H1 (cell line): Measurements from ENCODE around the gene AIF1L. TPM values are rescaled to one million over a fixed set of nuclear protein-coding genes. Genes with fewer than 3 reads are reported as not detected.

ENCODE experiments used
- CTCF ChIA-PET: fragments of 300-600 bp; sonication (Branson Sonifier 250); formaldehyde crosslinking; loops from one replicate; lab custom pipeline; 2021; ENCODE audit not compliant: partially characterized antibody; lab: Charles Lee
- POLR2A ChIA-PET: fragments of 300-600 bp; sonication (Branson Sonifier 250); formaldehyde crosslinking; loops from one replicate; lab custom pipeline; 2021; ENCODE audit warnings: inconsistent platforms; ENCODE audit not compliant: partially characterized antibody; lab: Charles Lee
- DNase-seq, 2 experiments: peaks; one replicate each; pipeline versions ENCODE4 v3.0.0 to v3.0.0-alpha.2; 2010 to 2022; ENCODE audit warnings: low spot score in 2 of 2, low read depth in 1 of 2, mixed read lengths in 1 of 2
- FAIRE-seq: peaks from 2 replicates; lab custom pipeline; 2011; peaks lifted over from hg19 to GRCh38; lab: Jason Lieb, UNC
- H2AFZ ChIP-seq: 2 replicates; pipeline ENCODE4 v1.8.1; 2012; ENCODE audit warnings: low read length, inconsistent platforms
- H2AK5ac ChIP-seq: 2 replicates; pipeline ENCODE4 v1.6.1; 2013; ENCODE audit warnings: low read depth, low read length
- H2BK120ac ChIP-seq: replicated peaks from 2 replicates; pipeline ENCODE3; 2013; ENCODE audit warnings: low read depth, low read length, inconsistent platforms
- H2BK12ac ChIP-seq: 2 replicates; pipeline ENCODE4 v1.6.1; 2013; ENCODE audit warnings: low read depth, low read length
- H2BK15ac ChIP-seq: 2 replicates; pipeline ENCODE4 v1.6.1; 2013; ENCODE audit warnings: low read length
- H2BK20ac ChIP-seq: 2 replicates; pipeline ENCODE4 v1.6.1; 2013; ENCODE audit warnings: low read length
- H2BK5ac ChIP-seq: 2 replicates; pipeline ENCODE4 v1.6.1; 2013; ENCODE audit warnings: low read depth, low read length
- H3K14ac ChIP-seq: 2 replicates; pipeline ENCODE4 v1.6.1; 2013; ENCODE audit warnings: inconsistent platforms; ENCODE audit not compliant: insufficient read length
- H3K18ac ChIP-seq: 2 replicates; pipeline ENCODE4 v1.6.1; 2013; ENCODE audit warnings: low read length; ENCODE audit errors: extremely low read depth
- H3K23ac ChIP-seq: 2 replicates; pipeline ENCODE4 v1.6.1; 2013; ENCODE audit warnings: inconsistent platforms; ENCODE audit not compliant: insufficient read length
- H3K23me2 ChIP-seq: 2 replicates; pipeline ENCODE4 v1.6.1; 2013; ENCODE audit warnings: low read depth, low read length
- H3K27ac ChIP-seq: 2 replicates; pipeline ENCODE4 v1.6.1; 2011; ENCODE audit warnings: low read depth, low read length, inconsistent platforms
- H3K27me3 ChIP-seq, 4 experiments: replicated peaks in 1 of 4; 1 replicate in 1 of 4; 2 replicates in 3 of 4; pipeline versions ENCODE4 v1.6.1 to v1.8.1; 2011 to 2013; ENCODE audit warnings: low read length in 3 of 4, mild to moderate bottlenecking in 3 of 4, inconsistent platforms in 2 of 4, mixed read lengths in 2 of 4, moderate library complexity in 1 of 4; ENCODE audit not compliant: control insufficient read depth in 3 of 4, insufficient read depth in 3 of 4; ENCODE audit errors: extremely low read depth in 1 of 4
- H3K36me3 ChIP-seq, 4 experiments: 2 replicates each; pipeline versions ENCODE4 v1.6.1 to v1.8.1; 2011 to 2013; ENCODE audit warnings: mild to moderate bottlenecking in 4 of 4, low read length in 3 of 4, moderate library complexity in 2 of 4, control low read depth in 1 of 4, inconsistent platforms in 1 of 4; ENCODE audit not compliant: insufficient read depth in 4 of 4, control insufficient read depth in 2 of 4
- H3K4ac ChIP-seq: replicated peaks from 2 replicates; pipeline ENCODE3; 2013; ENCODE audit warnings: low read length, low read depth, mixed read lengths, inconsistent platforms; ENCODE audit not compliant: insufficient read length
- H3K4me1 ChIP-seq, 4 experiments: replicated peaks in 1 of 4; 1 replicate in 1 of 4; 2 replicates in 3 of 4; pipeline versions ENCODE4 v1.6.1 to v1.8.1; 2011 to 2013; ENCODE audit warnings: low read length in 3 of 4, inconsistent platforms in 2 of 4, mixed read lengths in 1 of 4; ENCODE audit not compliant: insufficient read depth in 4 of 4, control insufficient read depth in 3 of 4
- H3K4me2 ChIP-seq, 2 experiments: 2 replicates each; pipeline versions ENCODE4 v1.6.1 to v1.8.1; 2011 to 2013; ENCODE audit warnings: low read depth in 2 of 2, low read length in 2 of 2, control low read depth in 1 of 2, inconsistent platforms in 1 of 2, mild to moderate bottlenecking in 1 of 2; ENCODE audit not compliant: insufficient read depth in 1 of 2
- H3K4me3 ChIP-seq, 4 experiments: fragments of 200-600, 300-600 bp in 1 of 4; sonication (generic), shearing (Covaris generic), sonication (Bioruptor Twin) in 1 of 4; 2 replicates each; pipeline versions ENCODE4 v1.5.1 to v1.8.1; 2011 to 2016; ENCODE audit warnings: low read length in 4 of 4, low read depth in 3 of 4, control low read depth in 2 of 4, inconsistent platforms in 2 of 4, mild to moderate bottlenecking in 2 of 4, mixed read lengths in 1 of 4, moderate library complexity in 1 of 4; ENCODE audit not compliant: insufficient read depth in 2 of 4; ENCODE audit errors: extremely low read depth in 1 of 4
- H3K56ac ChIP-seq: replicated peaks from 2 replicates; pipeline ENCODE3; 2013; ENCODE audit warnings: low read depth, mild to moderate bottlenecking, mixed read lengths, low read length, inconsistent platforms; ENCODE audit not compliant: insufficient read length
- H3K79me1 ChIP-seq: 2 replicates; pipeline ENCODE4 v1.6.1; 2013; ENCODE audit warnings: low read depth, low read length, control low read depth
- H3K79me2 ChIP-seq, 2 experiments: 2 replicates each; pipeline versions ENCODE4 v1.6.1 to v1.8.1; 2012 to 2013; ENCODE audit warnings: low read length in 2 of 2, mild to moderate bottlenecking in 2 of 2, inconsistent platforms in 1 of 2; ENCODE audit not compliant: insufficient read depth in 2 of 2, control insufficient read depth in 1 of 2
- H3K9ac ChIP-seq, 4 experiments: replicated peaks in 1 of 4; 1 replicate in 1 of 4; 2 replicates in 3 of 4; pipeline versions ENCODE4 v1.6.1 to v1.8.1; 2011 to 2013; ENCODE audit warnings: low read depth in 3 of 4, low read length in 3 of 4, control low read depth in 2 of 4, mild to moderate bottlenecking in 2 of 4, moderate library complexity in 2 of 4, inconsistent platforms in 1 of 4; ENCODE audit errors: extremely low read depth in 1 of 4
- H3K9me3 ChIP-seq, 2 experiments: 2 replicates each; pipeline versions ENCODE4 v1.6.1 to v1.8.1; 2012 to 2013; ENCODE audit warnings: mild to moderate bottlenecking in 2 of 2, moderate library complexity in 2 of 2, control low read depth in 1 of 2, inconsistent platforms in 1 of 2, low read depth in 1 of 2, low read length in 1 of 2, mixed read lengths in 1 of 2; ENCODE audit not compliant: insufficient read depth in 2 of 2
- H4K20me1 ChIP-seq, 2 experiments: replicated peaks in 1 of 2; 2 replicates each; pipeline versions ENCODE3 to v1.8.1; 2011 to 2013; ENCODE audit warnings: inconsistent platforms in 2 of 2, low read length in 2 of 2, mild to moderate bottlenecking in 1 of 2; ENCODE audit not compliant: insufficient read depth in 2 of 2, control insufficient read depth in 1 of 2
- H4K5ac ChIP-seq: 2 replicates; pipeline ENCODE4 v1.6.1; 2013; ENCODE audit warnings: low read length, low read depth, mixed read lengths, inconsistent platforms; ENCODE audit not compliant: insufficient read length
- H4K8ac ChIP-seq: 2 replicates; pipeline ENCODE4 v1.8.0; 2013; ENCODE audit warnings: mild to moderate bottlenecking, moderate library complexity, low read length, inconsistent platforms; ENCODE audit not compliant: insufficient read depth; ENCODE audit errors: extremely low read depth
- H4K91ac ChIP-seq: replicated peaks from 2 replicates; pipeline ENCODE3; 2013; ENCODE audit warnings: low read length, mixed read lengths, inconsistent platforms; ENCODE audit not compliant: insufficient read length
- EZH2 ChIP-seq: fragments of 200-600 bp; sonication (generic); IDR thresholded peaks from 2 replicates; pipeline ENCODE4 v1.7.1; 2012; ENCODE audit warnings: low read depth, mild to moderate bottlenecking, moderate library complexity, low read length, inconsistent platforms; ENCODE audit not compliant: severe bottlenecking
- HDAC6 ChIP-seq: IDR thresholded peaks from one replicate; pipeline ENCODE4 v1.7.1; 2012; ENCODE audit warnings: low read depth, mild to moderate bottlenecking, inconsistent platforms, low read length, moderate library complexity
- KDM5A ChIP-seq: fragments of 200-600 bp; IDR thresholded peaks from 2 replicates; pipeline ENCODE4 v1.7.1; 2012; ENCODE audit warnings: mild to moderate bottlenecking, low read length, inconsistent platforms, mixed read lengths
- MAFK ChIP-seq: IDR thresholded peaks from 2 replicates; pipeline ENCODE4 v1.6.1; 2012; ENCODE audit warnings: low read depth, mild to moderate bottlenecking, improper control_type of control experiment, low read length
- POLR2AphosphoS5 ChIP-seq: IDR thresholded peaks from 2 replicates; pipeline ENCODE4 v1.6.1; 2011; ENCODE audit warnings: low read depth, low read length
- POU5F1 ChIP-seq: IDR thresholded peaks from 2 replicates; pipeline ENCODE4 v1.6.1; 2011; ENCODE audit warnings: low read depth, mild to moderate bottlenecking, low read length, moderate library complexity
- RBBP5 ChIP-seq: IDR thresholded peaks from 2 replicates; pipeline ENCODE4 v1.7.1; 2012; ENCODE audit warnings: low read depth, mild to moderate bottlenecking, inconsistent platforms, low read length, moderate library complexity, borderline replicate concordance
- RFX5 ChIP-seq: IDR thresholded peaks from 2 replicates; pipeline ENCODE4 v1.6.1; 2011; ENCODE audit warnings: low read depth, low read length, improper control_type of control experiment, borderline replicate concordance
- SP4 ChIP-seq: IDR thresholded peaks from 2 replicates; pipeline ENCODE4 v1.6.1; 2012; ENCODE audit warnings: low read length, inconsistent platforms
- TBP ChIP-seq: IDR thresholded peaks from 2 replicates; pipeline ENCODE4 v1.6.1; 2011; ENCODE audit warnings: low read depth, low read length, improper control_type of control experiment
- TEAD4 ChIP-seq: IDR thresholded peaks from 2 replicates; pipeline ENCODE4 v1.6.1; 2012; ENCODE audit warnings: low read depth, low read length, inconsistent platforms, mixed read lengths
- YY1 ChIP-seq: IDR thresholded peaks from 2 replicates; pipeline ENCODE4 v1.6.1; 2011; ENCODE audit warnings: low read depth, mild to moderate bottlenecking, low read length
- WGBS, 2 experiments: shearing (Covaris generic) in 1 of 2; methylation state at CpG; one replicate each; pipeline versions ENCODE4 v1.1.6 to v1.1.7; 2013 to 2015; ENCODE audit warnings: low lambda C conversion rate in 2 of 2, mixed read lengths in 2 of 2, inconsistent platforms in 1 of 2, low coverage in 1 of 2, missing lambda C conversion rate in 1 of 2; ENCODE audit not compliant: insufficient replicate concordance in 2 of 2, insufficient coverage in 1 of 2, insufficient read length in 1 of 2; ENCODE audit errors: extremely low coverage in 1 of 2, missing lambda C conversion rate in 1 of 2; 5-methylcytosine and 5-hydroxymethylcytosine counted together
- polyA plus RNA-seq, 7 experiments: library from polyadenylated mRNA; depleted of rRNA in 3 of 7; stranded (reverse) in 5 of 7; unstranded in 2 of 7; fragments of >200 nt in 5 of 7; fragments of 200-250 nt in 2 of 7; gene quantifications; 1 replicate in 5 of 7; 2 replicates in 1 of 7; 4 replicates in 1 of 7; pipeline versions ENCODE4 v1.2.1 to v1.2.3, GENCODE V29; 2011 to 2013; ENCODE audit warnings: missing spikeins in 2 of 7, mixed read lengths in 2 of 7
- total RNA-seq: library from RNA; stranded (reverse); fragmentation: NEBNext Ultra II Directional; extraction: Animal tissue kit (Norgen Biotek cat#: 25700); gene quantifications from 2 replicates; pipeline ENCODE4 v1.2.1, GENCODE V29; 2021
- TF ChIP-seq, protein P1 (sequence below): IDR thresholded peaks from 2 replicates; pipeline ENCODE4 v1.6.1; 2012; ENCODE audit warnings: inconsistent platforms
- TF ChIP-seq, protein P2 (sequence below): IDR thresholded peaks from 2 replicates; pipeline ENCODE4 v1.6.1; 2011; ENCODE audit warnings: low read depth, mild to moderate bottlenecking, low read length; ENCODE audit not compliant: insufficient read depth

Gene AIF1L
- total and polyA plus RNA-seq, 2 of the 8 experiments (the other 6 are each of a cell fraction or from before 2014, with no cell fraction given) = 70.7 to 149 TPM

DNA sequence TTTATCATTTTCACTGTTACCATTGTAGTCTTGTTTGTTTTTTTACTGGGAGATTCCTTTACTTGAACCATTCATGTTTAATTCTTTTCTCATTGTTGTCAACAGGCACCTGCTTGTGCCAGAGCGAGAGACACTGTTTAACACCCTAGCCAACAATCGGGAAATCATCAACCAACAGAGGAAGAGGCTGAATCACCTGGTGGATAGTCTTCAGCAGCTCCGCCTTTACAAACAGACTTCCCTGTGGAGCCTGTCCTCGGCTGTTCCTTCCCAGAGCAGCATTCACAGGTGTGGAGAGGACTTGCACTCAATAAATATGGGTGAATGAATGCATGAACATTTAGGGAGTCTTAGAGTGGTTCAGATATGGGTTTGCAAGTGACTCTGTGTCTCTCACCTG, 66.6 kb downstream of the AIF1L start:
- H3K36me3 ChIP-seq = peaks cover 5 to 48% (median 26%) of the 10 kb centered on the region in 4 experiments; a peak in 6 of 8 replicates
- no peak for FAIRE-seq
- TF ChIP-seq KDM5A (no peak), EZH2 (no peak), RFX5 (no peak), RBBP5 (no peak), MAFK (no peak), YY1 (no peak), POLR2AphosphoS5 (no peak), TBP (no peak), SP4 (no peak), HDAC6 (no peak), TEAD4 (no peak), POU5F1 (no peak)
- TF ChIP-seq, protein P1, sequence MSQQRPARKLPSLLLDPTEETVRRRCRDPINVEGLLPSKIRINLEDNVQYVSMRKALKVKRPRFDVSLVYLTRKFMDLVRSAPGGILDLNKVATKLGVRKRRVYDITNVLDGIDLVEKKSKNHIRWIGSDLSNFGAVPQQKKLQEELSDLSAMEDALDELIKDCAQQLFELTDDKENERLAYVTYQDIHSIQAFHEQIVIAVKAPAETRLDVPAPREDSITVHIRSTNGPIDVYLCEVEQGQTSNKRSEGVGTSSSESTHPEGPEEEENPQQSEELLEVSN = no peak
- TF ChIP-seq, protein P2, sequence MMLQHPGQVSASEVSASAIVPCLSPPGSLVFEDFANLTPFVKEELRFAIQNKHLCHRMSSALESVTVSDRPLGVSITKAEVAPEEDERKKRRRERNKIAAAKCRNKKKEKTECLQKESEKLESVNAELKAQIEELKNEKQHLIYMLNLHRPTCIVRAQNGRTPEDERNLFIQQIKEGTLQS = no peak

More for the DNA sequence above, 66.6 kb downstream of the AIF1L start:
- ChIA-PET POLR2A (interaction anchor here (1.2 kb wide), 3 partner anchors 10 to 360 kb away, joined by 3 to 4 read pairs (median 3); no protein-coding TSS in a partner anchor), CTCF (interaction anchor here (1.1 to 1.2 kb wide), 4 partner anchors 15 to 154 kb away, joined by 3 read pairs; no protein-coding TSS in a partner anchor)
- Histone ChIP-seq H3K9me3 (no peaks in the 10 kb centered on the region), H3K18ac (no peak overlapping the region), H2BK12ac (no peak overlapping the region), H3K27me3 (no peaks in the 10 kb centered on the region), H2AFZ (no peak overlapping the region), H3K14ac (no peak overlapping the region), H3K79me2 (no peaks in the 10 kb centered on the region), H4K91ac (no peak overlapping the region), H3K27ac (no peak overlapping the region), H3K9ac (no peak overlapping the region), H2BK120ac (no peak overlapping the region), H2BK5ac (no peak overlapping the region), H3K4me2 (no peak overlapping the region), H3K79me1 (no peaks in the 10 kb centered on the region; the same call in 1 of the 2 replicates), H3K23ac (no peak overlapping the region), H2BK15ac (no peak overlapping the region), H4K5ac (no peak overlapping the region), H3K56ac (no peak overlapping the region), H2BK20ac (no peak overlapping the region), H3K4ac (no peak overlapping the region), H3K23me2 (no peaks in the 10 kb centered on the region), H4K8ac (no peak overlapping the region), H4K20me1 (no peaks in the 10 kb centered on the region), H3K4me3 (no peak overlapping the region), H3K4me1 (no peaks in the 10 kb centered on the region), H2AK5ac (no peak overlapping the region)
- WGBS, 2 experiments = 93% methylated on average over 4 of the region's 4 CpGs; no CpG with 5 or more reads in 1 of the 2 experiments
- no peak for DNase-seq
